ENCODE results near the gene RPL13A. TPM values are rescaled to one million over a fixed set of nuclear protein-coding genes. Genes with fewer than 3 reads are reported as not detected.

The RPL13A gene
- total and polyA plus RNA-seq, 2 of the 4 experiments (the other 2 are of a cell fraction): 1,477 to 2,069 TPM

DNA sequence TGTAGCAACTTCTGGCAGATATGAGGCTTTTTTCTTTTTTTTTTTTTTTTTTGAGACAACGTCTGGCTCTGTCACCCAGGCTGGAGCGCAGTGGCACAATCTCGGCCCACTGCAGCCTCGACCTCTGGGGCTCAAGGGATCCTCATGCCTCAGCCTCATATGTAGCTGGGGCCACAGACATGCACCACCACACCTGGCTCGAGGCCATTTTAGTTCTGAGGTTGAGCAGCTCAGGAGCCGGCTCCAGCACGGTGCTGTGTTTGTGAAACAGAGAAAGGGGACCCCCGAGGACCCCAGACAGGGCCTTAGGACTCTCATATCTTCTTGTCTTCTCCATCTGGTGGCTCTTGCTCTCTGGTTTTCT lies 16.8 kb upstream of the RPL13A start:
- H2AK9ac ChIP-seq (replicated peaks; ENCODE audit: low read depth, low read length, poor library complexity): no peak overlapping the region
- H3K79me1 ChIP-seq (ENCODE audit: low read depth in 1 of 2, low read length in 2 of 2): peaks cover 0 to 8% of the 10 kb centered on the region in 2 experiments; a peak in 2 of 4 replicates
- ATAC-seq (ENCODE audit: low read depth) (no peak), DNase-seq (no peak)
- H3K23ac ChIP-seq (ENCODE audit: low read depth, low read length): no peak overlapping the region
- H3K27ac ChIP-seq (ENCODE audit: insufficient read depth, low read length): no peak overlapping the region
- no peak overlapping the region for H4K5ac ChIP-seq (ENCODE audit: low read depth, low read length)
- WGBS, 2 experiments (ENCODE audit: extremely low coverage in 2 of 2, insufficient read length in 1 of 2): no CpG with 5 or more reads among the region's 8 CpGs
- no peak overlapping the region for H2AK5ac ChIP-seq (ENCODE audit: low read depth, low read length)
- H4K20me1 ChIP-seq (ENCODE audit: insufficient read depth, low read length): no peaks in the 10 kb centered on the region
- H3K18ac ChIP-seq (ENCODE audit: low read depth, low read length): no peak overlapping the region
- H3K36me3 ChIP-seq (ENCODE audit: control insufficient read depth, insufficient read depth, low read length): peaks cover 3% of the 10 kb centered on the region; the same call in 1 of the 2 replicates
- dilution Hi-C loops (cut with HindIII; ENCODE audit: low sequenced_read_pairs, unreplicated experiment): no loop called here
- H2BK20ac ChIP-seq (ENCODE audit: low read depth, low read length): no peak overlapping the region
- H3K4me2 ChIP-seq (ENCODE audit: low read depth, low read length): no peak overlapping the region
- no TSS peak for BruUV-seq (replicated peaks)
- H4K8ac ChIP-seq (ENCODE audit: low read depth in 2 of 2, low read length in 2 of 2): no peak overlapping the region
- H3K27me3 ChIP-seq (ENCODE audit: control insufficient read depth, insufficient read depth, low read length): no peaks in the 10 kb centered on the region
- no peak overlapping the region for H3K56ac ChIP-seq (ENCODE audit: extremely low read depth, insufficient read depth, low read length)
- no peak overlapping the region for H4K91ac ChIP-seq (ENCODE audit: insufficient read depth, low read depth, low read length)
- POLR2A ChIA-PET (ENCODE audit: unreplicated experiment): interaction anchor here (0.6 kb wide), 2 partner anchors 57 to 390 kb away, joined by 3 to 5 read pairs; partner anchors contain the start of gene RCN3
- peaks cover 12% of the 10 kb centered on the region; the same call in 1 of the 2 replicates for H3K4me1 ChIP-seq (ENCODE audit: control insufficient read depth, insufficient read depth, low read length)
- no peak overlapping the region for H2AFZ ChIP-seq (replicated peaks; ENCODE audit: low read length, poor library complexity)
- peaks cover 14% of the 10 kb centered on the region; the same call in 1 of the 2 replicates for H3K9me1 ChIP-seq (ENCODE audit: insufficient read depth, low read length)
- H3K9me3 ChIP-seq (ENCODE audit: control insufficient read depth, insufficient read depth, low read length): no peaks in the 10 kb centered on the region
- no peak overlapping the region for H2BK5ac ChIP-seq (ENCODE audit: low read depth, low read length, poor library complexity, severe bottlenecking)
- H3K9ac ChIP-seq (ENCODE audit: low read depth, low read length): no peak overlapping the region
- no peak overlapping the region for H2BK120ac ChIP-seq (ENCODE audit: low read depth, low read length)
- intact Hi-C loops (cut with micrococcal nuclease): no loop called here
- no peak overlapping the region for H3K4me3 ChIP-seq (ENCODE audit: insufficient read depth, low read depth, low read length)
- H3K14ac ChIP-seq (replicated peaks; ENCODE audit: low read depth, low read length): no peak overlapping the region
- no peak overlapping the region for H3K4ac ChIP-seq (ENCODE audit: low read depth, low read length)
- CTCF ChIA-PET: no interaction called here
- no peak overlapping the region for H2BK15ac ChIP-seq (ENCODE audit: low read depth, low read length)
- TF ChIP-seq, protein P1, sequence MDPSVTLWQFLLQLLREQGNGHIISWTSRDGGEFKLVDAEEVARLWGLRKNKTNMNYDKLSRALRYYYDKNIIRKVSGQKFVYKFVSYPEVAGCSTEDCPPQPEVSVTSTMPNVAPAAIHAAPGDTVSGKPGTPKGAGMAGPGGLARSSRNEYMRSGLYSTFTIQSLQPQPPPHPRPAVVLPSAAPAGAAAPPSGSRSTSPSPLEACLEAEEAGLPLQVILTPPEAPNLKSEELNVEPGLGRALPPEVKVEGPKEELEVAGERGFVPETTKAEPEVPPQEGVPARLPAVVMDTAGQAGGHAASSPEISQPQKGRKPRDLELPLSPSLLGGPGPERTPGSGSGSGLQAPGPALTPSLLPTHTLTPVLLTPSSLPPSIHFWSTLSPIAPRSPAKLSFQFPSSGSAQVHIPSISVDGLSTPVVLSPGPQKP (IDR thresholded peaks at IDR 0.05; ENCODE audit: borderline replicate concordance, low read depth, low read length): no peak
- no peak for TF ChIP-seq RFX5 (IDR thresholded peaks at IDR 0.05; ENCODE audit: low read depth, low read length)
- TF ChIP-seq MXI1 (IDR thresholded peaks at IDR 0.05; ENCODE audit: borderline replicate concordance, low read depth, low read length): no peak
- no peak for TF ChIP-seq RCOR1 (IDR thresholded peaks at IDR 0.05; ENCODE audit: insufficient replicate concordance, low read length)
- TF ChIP-seq FOS (IDR thresholded peaks at IDR 0.05; ENCODE audit: low read depth, low read length): no peak
- no peak for TF ChIP-seq MAZ (IDR thresholded peaks at IDR 0.05; ENCODE audit: borderline replicate concordance, low read depth, low read length)
- TF ChIP-seq BHLHE40 (IDR thresholded peaks at IDR 0.05; ENCODE audit: low read depth, low read length): no peak
- no peak for TF ChIP-seq CHD1 (IDR thresholded peaks at IDR 0.05; ENCODE audit: low read depth, low read length)
- no peak for TF ChIP-seq MAFK (IDR thresholded peaks at IDR 0.05; ENCODE audit: low read depth, low read length)
- TF ChIP-seq, protein P2, sequence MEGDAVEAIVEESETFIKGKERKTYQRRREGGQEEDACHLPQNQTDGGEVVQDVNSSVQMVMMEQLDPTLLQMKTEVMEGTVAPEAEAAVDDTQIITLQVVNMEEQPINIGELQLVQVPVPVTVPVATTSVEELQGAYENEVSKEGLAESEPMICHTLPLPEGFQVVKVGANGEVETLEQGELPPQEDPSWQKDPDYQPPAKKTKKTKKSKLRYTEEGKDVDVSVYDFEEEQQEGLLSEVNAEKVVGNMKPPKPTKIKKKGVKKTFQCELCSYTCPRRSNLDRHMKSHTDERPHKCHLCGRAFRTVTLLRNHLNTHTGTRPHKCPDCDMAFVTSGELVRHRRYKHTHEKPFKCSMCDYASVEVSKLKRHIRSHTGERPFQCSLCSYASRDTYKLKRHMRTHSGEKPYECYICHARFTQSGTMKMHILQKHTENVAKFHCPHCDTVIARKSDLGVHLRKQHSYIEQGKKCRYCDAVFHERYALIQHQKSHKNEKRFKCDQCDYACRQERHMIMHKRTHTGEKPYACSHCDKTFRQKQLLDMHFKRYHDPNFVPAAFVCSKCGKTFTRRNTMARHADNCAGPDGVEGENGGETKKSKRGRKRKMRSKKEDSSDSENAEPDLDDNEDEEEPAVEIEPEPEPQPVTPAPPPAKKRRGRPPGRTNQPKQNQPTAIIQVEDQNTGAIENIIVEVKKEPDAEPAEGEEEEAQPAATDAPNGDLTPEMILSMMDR (conservative IDR thresholded peaks at IDR 0.05; ENCODE audit: low read depth, low read length): no peak
- no peak for TF ChIP-seq CEBPB (IDR thresholded peaks at IDR 0.05; ENCODE audit: low read depth, low read length)
- TF ChIP-seq SMC3 (IDR thresholded peaks at IDR 0.05; ENCODE audit: low read depth, low read length): no peak
- TF ChIP-seq USF2 (IDR thresholded peaks at IDR 0.05; ENCODE audit: low read depth, low read length): no peak
- no peak for TF ChIP-seq NFE2L2 (IDR thresholded peaks at IDR 0.05; ENCODE audit: low read depth, low read length)
- TF ChIP-seq POLR2A (IDR thresholded peaks at IDR 0.05; ENCODE audit: low read depth, low read length): no peak
- no peak for TF ChIP-seq RAD21 (IDR thresholded peaks at IDR 0.05; ENCODE audit: low read length)
- in situ Hi-C loops (cut with MboI; ENCODE audit: low sequenced_read_pairs): no loop called here
